ENCODE results near the gene METTL4.
A peak's percentile ranks its signal among the peaks of the same experiment; 100 is the strongest.

METTL4 gene, protein sequence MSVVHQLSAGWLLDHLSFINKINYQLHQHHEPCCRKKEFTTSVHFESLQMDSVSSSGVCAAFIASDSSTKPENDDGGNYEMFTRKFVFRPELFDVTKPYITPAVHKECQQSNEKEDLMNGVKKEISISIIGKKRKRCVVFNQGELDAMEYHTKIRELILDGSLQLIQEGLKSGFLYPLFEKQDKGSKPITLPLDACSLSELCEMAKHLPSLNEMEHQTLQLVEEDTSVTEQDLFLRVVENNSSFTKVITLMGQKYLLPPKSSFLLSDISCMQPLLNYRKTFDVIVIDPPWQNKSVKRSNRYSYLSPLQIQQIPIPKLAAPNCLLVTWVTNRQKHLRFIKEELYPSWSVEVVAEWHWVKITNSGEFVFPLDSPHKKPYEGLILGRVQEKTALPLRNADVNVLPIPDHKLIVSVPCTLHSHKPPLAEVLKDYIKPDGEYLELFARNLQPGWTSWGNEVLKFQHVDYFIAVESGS

DNA sequence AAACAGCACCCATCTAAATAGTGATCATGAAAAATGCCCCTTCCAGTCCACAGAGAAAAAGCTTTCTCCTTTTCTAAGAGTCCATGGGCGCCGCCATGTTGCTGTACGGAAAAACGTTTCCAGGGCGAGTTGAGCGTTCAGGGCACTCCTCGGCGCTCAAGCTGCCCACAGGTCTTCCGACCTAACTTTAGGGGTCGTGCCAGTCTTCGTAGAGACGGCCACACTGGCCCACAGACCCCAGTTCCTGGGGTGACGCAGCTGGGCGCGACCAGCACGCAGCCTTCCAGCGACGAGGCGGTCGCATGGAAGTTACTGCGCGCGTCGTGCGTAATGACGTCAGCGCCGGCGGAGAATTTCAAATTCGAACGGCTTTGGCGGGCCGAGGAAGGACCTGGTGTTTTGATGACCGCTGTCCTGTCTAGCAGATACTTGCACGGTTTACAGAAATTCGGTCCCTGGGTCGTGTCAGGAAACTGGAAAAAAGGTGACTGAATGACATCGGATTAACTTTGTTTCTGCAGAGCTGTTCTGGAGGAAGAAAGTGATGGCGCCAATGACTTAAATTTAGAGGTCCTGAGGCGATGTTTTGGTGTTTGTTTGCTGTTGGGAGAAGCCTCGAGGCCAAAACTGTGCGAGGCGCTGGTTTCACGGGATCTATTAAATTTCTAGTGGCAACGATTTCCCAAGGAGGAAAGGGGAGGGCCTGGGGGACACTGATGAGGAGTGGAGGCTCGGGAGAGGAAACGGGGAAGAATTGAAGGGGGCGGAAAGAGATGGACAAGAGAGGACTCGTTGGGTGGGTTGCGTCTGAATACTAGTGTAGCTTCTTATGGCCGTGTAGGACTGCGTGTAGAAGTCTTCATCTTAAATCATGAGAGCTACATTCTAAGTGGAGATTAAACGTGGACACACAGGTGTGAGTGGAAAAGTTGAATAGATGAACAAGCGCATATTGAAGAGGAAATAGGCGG, at the start of gene METTL4, which contains the start of gene NDC80:
METTL4 (minus strand) TSS at position 306 of the 971 bp plus-strand sequence. CDS start 4,289 bp downstream, outside the sequence.
NDC80 (plus strand) TSS at position 358 of the 971 bp plus-strand sequence. CDS start 1,429 bp downstream, outside the sequence.
- DNase-seq (ENCODE audit: low read depth), result peak; percentile 81

DNA sequence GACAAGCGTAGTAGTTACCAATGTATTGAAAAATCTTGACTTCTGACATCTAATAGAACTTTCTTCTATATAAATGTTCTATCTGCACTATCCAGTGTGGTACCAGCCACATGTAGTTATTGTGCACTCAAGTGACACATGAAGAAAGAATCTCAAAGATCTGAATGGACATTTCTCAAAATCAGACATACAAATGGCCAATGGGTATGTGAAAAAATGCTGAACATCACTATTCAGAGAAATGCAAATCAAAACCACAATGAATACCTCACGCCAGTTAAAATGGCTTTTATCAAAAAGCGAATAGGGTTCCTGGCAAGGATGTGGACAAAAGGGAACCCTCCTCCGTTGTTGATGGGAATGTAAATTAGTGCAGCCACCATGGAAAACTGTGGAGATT, 46.7 kb upstream of the METTL4 start:
- DNase-seq (ENCODE audit: low read depth), result peak; percentile 35

DNA sequence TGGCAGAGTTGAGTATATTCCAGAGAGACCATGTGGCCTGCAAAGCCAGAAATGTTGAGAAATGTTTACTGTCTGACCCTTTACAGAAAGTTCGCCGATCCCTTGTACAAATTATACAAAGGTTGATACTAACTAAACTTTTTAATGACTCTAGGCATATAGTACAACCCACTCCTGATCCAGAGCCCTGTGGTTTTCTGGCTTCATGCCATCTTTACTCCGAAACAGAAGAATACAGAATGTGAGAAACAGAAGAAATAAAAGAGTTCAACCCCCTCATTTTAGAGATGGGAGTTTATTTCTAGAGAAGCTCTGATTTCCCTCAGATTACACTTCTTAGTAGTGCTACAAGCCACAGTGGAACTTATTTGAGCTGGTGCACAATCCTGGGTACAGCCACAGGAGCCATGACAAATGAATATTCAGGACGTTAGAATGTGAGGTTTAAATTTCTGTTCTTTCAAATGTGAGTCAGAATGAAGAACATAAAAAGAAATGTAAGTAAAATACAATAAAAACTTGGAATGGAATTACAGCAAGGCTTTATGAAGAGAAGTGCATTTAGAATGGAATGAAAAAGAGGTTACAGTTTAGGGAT, 46.2 kb upstream of the METTL4 start:
- no peak for DNase-seq (ENCODE audit: low read depth)

GRCh38 chr18:2612996-2613395, 41.7 kb upstream of the METTL4 start:
- DNase-seq (ENCODE audit: low read depth), result no peak

DNA sequence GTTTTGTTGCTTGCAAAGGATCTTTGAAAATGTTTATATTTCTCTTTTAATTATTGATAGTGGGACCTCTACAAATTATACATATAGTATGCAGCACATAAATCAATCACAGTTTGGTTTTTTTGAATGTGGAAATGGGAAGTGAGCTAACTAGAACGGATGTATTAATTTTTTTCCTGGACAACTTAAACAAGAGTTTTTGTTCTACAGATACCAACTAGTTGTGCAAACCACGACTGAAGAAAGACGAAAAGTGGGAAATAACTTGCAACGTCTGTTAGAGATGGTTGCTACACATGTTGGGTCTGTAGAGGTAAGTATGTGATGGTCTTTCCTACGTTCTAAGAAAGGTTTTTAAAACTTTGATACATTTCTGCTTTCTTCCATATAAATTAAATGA, 39.2 kb upstream of the METTL4 start:
- no peak for DNase-seq (ENCODE audit: low read depth)

- DNase-seq (ENCODE audit: low read depth), result peak; percentile 6
These were observed 38.3 kb upstream of the METTL4 start for GRCh38 chr18:2609604-2610003.

DNA sequence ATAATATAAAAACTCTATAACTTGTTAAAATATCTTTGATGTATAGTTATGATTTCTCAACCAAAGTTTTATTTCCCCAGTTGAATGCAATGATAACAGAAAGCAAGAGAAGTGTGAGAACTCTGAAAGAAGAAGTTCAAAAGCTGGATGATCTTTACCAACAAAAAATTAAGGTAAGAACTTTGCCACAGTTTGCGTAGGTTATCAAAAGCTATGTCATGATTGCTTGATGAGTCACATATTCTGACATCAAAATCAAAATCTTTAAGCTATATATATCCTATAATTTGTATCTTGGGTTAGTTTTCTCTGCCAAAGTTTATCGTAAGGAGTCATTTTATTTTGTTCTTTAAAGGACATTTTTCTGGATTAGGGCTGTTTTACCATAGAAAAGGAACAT, 35.0 kb upstream of the METTL4 start:
- peak; percentile 18 for DNase-seq (ENCODE audit: low read depth)

- DNase-seq (ENCODE audit: low read depth), result no peak
These were observed 31.5 kb upstream of the METTL4 start for GRCh38 chr18:2602844-2603243.

- no peak for DNase-seq (ENCODE audit: low read depth)
These were observed 26.3 kb upstream of the METTL4 start for GRCh38 chr18:2597639-2598038.

- DNase-seq (ENCODE audit: low read depth), result no peak
These were observed 19.0 kb upstream of the METTL4 start for GRCh38 chr18:2590303-2590702.

GRCh38 chr18:2589345-2590068, 18.2 kb upstream of the METTL4 start:
- peak; percentile 48 for DNase-seq (ENCODE audit: low read depth)

GRCh38 chr18:2588666-2589344, 17.5 kb upstream of the METTL4 start:
- peak; percentile 32 for DNase-seq (ENCODE audit: low read depth)

GRCh38 chr18:2587788-2588187, 16.5 kb upstream of the METTL4 start:
- DNase-seq (ENCODE audit: low read depth), result no peak

GRCh38 chr18:2573408-2573807, 2.1 kb upstream of the METTL4 start:
- DNase-seq (ENCODE audit: low read depth), result peak; percentile 24

DNA sequence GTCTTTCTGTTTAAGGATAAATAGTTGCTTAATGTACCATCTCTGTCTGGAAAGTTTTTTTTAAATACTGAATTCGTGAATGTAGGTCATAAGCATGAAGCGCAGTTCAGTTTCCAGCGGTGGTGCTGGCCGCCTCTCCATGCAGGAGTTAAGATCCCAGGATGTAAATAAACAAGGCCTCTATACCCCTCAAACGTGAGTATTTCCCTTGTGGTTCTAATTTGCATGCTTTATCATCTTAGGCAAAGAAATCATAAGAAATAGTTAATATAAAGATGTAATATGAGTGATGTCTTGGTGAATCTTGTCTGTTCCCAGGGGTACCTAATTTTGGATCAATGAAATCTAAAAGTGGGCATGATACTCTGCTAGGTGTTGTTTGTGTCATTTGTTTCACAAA, 1.6 kb upstream of the METTL4 start:
- peak; percentile 13 for DNase-seq (ENCODE audit: low read depth)

GRCh38 chr18:2572171-2572569, 865 bp upstream of the METTL4 start:
- DNase-seq (ENCODE audit: low read depth), result no peak

DNA sequence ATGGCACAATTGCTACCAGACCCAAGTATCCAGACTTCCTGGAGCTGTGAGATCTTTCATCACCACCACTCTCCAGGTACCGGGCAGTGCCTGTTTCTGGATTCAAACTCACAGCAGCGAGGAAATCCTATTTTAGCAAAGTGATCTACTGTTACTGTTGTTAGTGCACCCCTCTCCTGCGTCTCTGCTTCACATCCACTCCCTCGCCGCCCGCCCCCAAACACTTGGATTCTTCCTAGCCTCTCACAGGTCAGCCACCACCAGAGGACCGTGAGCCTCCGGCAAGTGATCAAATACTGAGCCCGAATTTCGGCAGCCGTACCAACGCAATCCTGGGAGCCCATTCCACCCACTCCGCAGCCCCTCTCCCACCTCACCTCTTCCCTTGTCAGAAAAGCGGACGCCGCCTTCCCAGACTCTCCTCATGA, 519 bp downstream of the METTL4 start:
- peak; percentile 64 for DNase-seq (ENCODE audit: low read depth)

DNA sequence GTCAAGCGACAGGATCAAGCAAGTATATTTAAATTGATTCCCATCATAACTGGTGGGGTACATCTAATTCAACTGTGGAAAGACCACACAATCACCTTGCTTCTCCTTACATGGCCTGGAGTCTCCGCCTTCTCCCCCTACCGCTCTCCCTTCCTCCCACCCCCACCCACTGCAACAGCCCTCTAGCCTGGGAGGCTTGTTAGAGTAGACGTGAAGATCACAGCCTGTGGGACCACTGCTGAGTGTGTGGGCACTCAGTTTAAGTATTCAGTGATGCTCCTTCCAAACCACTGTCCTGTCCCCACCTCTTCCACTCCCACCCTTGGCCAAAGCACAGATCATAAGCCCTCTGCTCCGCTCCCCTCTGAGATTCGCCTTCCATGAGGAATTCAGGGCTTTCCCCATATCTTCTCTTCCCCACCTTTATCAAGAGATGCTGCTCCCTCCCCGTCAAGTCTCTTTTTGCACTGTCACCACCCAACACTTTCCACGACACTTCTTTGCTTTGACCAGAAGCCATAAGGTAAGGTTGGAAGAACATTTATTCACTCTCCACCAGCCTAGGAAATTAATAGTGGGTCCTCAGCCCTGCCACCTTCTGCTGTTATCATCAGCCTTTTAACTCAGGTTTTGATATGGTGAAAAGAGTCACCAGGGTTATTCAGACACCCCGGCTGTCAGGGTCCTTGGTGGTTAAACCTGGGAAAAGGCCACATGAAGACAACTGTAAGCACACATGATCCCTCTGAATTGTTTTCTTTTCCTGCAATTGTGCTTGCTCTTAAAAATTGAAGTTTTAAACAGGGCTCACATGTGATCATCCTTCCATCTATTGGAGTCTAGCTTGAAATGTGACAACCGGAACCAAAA, 1.7 kb downstream of the METTL4 start:
- no peak for DNase-seq (ENCODE audit: low read depth)

DNA sequence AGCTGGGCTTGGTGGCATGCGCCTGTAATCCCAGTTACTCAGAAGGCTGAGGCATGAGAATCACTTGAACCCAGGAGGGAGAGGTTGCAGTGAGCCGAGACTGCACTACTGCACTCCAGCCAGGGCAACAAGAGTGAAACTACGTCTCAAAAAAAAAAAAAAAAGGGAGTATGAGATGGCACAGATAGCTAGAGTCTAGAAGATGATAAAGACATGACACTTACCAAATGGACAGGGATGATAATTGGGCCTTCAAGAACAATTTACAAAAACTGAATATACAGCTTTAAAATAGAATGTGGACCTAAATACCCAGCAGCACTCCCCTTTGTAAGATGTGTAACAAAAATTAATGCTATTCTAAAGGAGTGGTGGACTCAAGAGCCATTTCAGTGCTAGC, 2.7 kb downstream of the METTL4 start:
- no peak for DNase-seq (ENCODE audit: low read depth)

GRCh38 chr18:2568129-2568528, 3.2 kb downstream of the METTL4 start:
- DNase-seq (ENCODE audit: low read depth), result no peak
